HEK293T (cell line): ENCODE results near the gene SOBP.

ENCODE experiments used
- ARNT ChIP-seq: fragments of 450-650 bp; IDR thresholded peaks from 2 replicates; pipeline ENCODE4 v1.6.1; 2017; ENCODE audit warnings: mild to moderate bottlenecking
- FOXA1 ChIP-seq: fragments of 450-650 bp; IDR thresholded peaks from 2 replicates; pipeline ENCODE4 v1.6.1; 2016; ENCODE audit warnings: mild to moderate bottlenecking

DNA sequence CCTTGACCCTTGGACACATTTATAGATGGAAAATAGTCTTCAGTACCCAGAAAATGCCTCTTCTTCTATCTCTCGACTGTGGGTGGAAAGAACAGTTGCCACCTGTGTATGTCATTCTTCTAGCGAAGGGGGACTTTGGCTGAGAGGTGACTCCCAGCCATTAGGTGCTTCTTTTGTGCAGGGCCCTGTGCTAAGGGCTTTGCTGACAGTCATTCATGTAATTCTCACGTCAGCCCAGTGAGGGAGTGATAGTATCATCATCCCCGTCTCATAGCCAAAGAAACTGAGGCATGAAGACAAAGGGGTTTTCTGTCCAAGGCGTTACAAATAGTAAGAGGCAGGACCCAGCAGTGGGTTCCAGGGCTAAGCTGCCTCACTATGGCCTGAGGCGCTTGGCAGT, 173.4 kb downstream of the SOBP start:
- no peak for TF ChIP-seq FOXA1
- TF ChIP-seq ARNT, result no peak
